Measurements from ENCODE around the gene NEB.

NEB gene

GRCh38 chr2:151481744-151482143 lies 252.5 kb downstream of the NEB start:
- no peak for DNase-seq

DNA sequence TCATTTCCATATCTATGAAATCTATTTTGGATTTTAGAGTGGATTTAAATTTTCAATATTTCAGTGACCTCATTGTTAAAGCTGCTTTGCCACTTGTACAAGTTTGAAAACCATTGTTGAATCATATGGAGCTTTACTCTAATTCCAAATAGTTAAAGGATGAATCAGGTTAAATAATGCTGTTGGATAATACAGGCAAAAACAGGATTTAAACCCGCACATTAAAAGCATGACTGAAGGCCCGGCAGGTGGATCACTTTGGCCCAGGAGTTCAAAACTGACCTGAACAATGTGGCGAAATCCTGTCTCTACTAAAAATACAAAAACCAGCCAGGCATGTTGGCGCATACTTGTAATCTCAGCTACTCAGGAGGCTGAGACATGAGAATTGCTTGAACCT lies 256.3 kb downstream of the NEB start:
- DNase-seq: no peak

GRCh38 chr2:151476287-151476686 lies 258.0 kb downstream of the NEB start:
- DNase-seq: no peak

- DNase-seq: no peak
Observed at GRCh38 chr2:151475071-151475470, 259.2 kb downstream of the NEB start.

- DNase-seq: no peak
Observed at GRCh38 chr2:151472966-151473365, 261.3 kb downstream of the NEB start.

DNA sequence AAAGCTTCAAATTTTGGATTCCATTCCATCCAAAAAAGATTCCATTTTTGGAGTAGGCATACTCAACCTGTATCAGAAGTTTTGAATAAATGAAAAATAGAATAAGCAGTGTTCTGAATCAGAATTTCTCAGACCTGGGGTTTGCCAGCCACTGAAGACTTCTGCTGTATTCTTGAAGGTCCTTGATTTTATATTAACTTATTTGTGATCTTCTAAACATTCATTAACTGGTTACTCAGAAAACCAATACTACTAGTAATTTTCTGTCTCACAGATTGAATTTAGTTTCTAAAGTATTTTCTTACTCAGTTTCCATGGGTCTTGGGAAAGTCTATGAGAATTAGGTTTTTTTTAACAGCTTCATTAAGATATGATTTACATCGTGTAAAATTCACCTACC lies 263.7 kb downstream of the NEB start:
- no peak for DNase-seq

GRCh38 chr2:151465771-151466170 lies 268.5 kb downstream of the NEB start:
- no peak for DNase-seq

DNA sequence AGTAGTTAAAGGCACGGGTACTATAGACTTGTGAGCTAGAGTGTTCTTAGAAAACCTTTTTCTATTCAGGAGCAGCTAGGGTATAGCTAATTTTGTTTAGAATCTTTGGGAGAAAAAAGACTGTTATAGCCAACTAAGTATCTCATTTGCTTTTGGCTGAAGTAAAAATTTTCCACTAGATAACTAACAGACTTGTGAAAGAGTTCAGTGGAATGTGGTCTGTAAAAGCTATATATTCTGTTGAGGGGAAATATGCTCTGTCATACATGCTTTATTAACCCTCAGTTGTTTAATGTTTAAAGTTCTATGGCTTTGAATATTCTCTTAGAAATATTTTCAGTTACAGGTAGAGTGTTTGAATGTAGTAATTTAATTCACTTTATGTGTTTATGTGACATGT lies 274.9 kb downstream of the NEB start:
- DNase-seq: no peak

- no peak for DNase-seq
Observed at GRCh38 chr2:151439127-151439526, 295.1 kb downstream of the NEB start.

GRCh38 chr2:151438506-151438905 lies 295.8 kb downstream of the NEB start:
- DNase-seq: no peak

DNA sequence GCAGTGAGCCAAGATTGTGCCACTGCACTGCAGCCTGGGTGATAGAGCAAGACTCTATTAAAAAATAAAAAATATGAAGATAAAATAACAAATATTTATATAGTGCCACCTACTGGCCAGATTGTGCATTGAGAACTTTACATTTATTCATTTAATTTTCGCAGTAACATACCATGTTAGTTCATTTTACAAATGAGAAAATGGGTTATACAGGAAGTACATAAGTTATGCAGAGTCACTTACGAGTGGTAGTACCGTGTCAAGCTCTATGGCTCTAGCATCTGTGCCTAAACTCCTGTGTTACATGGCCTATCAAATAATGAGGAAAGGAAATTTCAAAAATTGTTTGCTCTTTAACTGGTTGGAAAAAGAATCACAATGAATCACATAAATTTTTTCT lies 296.6 kb downstream of the NEB start:
- DNase-seq: no peak

Data from amygdala (tissue), 56 donors.